ENCODE results near the gene BRD7.
A peak's percentile ranks its signal among the peaks of the same experiment; 100 is the strongest.

The BRD7 gene

GRCh38 chr16:50288920-50289319 is 79.9 kb downstream of the BRD7 start:
- DNase-seq, result no peak

GRCh38 chr16:50288026-50288425 is 80.8 kb downstream of the BRD7 start:
- DNase-seq, result no peak

- no peak for DNase-seq
These were observed 82.1 kb downstream of the BRD7 start for GRCh38 chr16:50286681-50287080.

GRCh38 chr16:50285406-50286003 is 83.3 kb downstream of the BRD7 start:
- DNase-seq, result no peak

- no peak for DNase-seq
These were observed 84.5 kb downstream of the BRD7 start for GRCh38 chr16:50284131-50284911.

- DNase-seq, result no peak
These were observed 85.7 kb downstream of the BRD7 start for GRCh38 chr16:50282955-50283631.

- peak; percentile 28 for DNase-seq
These were observed 86.7 kb downstream of the BRD7 start for GRCh38 chr16:50282010-50282538.

- no peak for DNase-seq
These were observed 87.3 kb downstream of the BRD7 start for GRCh38 chr16:50281391-50282009.

GRCh38 chr16:50280932-50281331 is 87.9 kb downstream of the BRD7 start:
- DNase-seq, result no peak

GRCh38 chr16:50279504-50279865 is 89.3 kb downstream of the BRD7 start:
- DNase-seq, result no peak

GRCh38 chr16:50278251-50278650 is 90.5 kb downstream of the BRD7 start:
- DNase-seq, result no peak

GRCh38 chr16:50276801-50277555 is 91.8 kb downstream of the BRD7 start:
- peak; percentile 15 for DNase-seq

GRCh38 chr16:50276326-50276640 is 92.5 kb downstream of the BRD7 start:
- DNase-seq, result no peak

- no peak for DNase-seq
These were observed 93.1 kb downstream of the BRD7 start for GRCh38 chr16:50275428-50276325.

GRCh38 chr16:50275098-50275415 is 93.7 kb downstream of the BRD7 start:
- DNase-seq, result no peak

- peak; percentile 47 for DNase-seq
These were observed 94.3 kb downstream of the BRD7 start for GRCh38 chr16:50274326-50275097.

GRCh38 chr16:50273888-50274325 is 94.9 kb downstream of the BRD7 start:
- peak; percentile 52 for DNase-seq

GRCh38 chr16:50273382-50273690 is 95.5 kb downstream of the BRD7 start:
- DNase-seq, result no peak

- DNase-seq, result no peak
These were observed 96.0 kb downstream of the BRD7 start for GRCh38 chr16:50272687-50273381.

GRCh38 chr16:50272111-50272571 is 96.6 kb downstream of the BRD7 start:
- DNase-seq, result no peak

All from stimulated activated naive CD4-positive, alpha-beta T cell treated with Interleukin-2 at 50 U/mL for 16 hours (primary cell).